GM19240 (cell line): ENCODE data around the gene ACOT7.

ENCODE experiments used
- DNase-seq: peaks from one replicate; pipeline ENCODE4 v3.0.0; 2011; ENCODE audit warnings: low spot score; ENCODE audit not compliant: insufficient read length

ACOT7 gene

GRCh38 chr1:6424000-6424565, 30.5 kb upstream of the ACOT7 start:
- DNase-seq = no peak

GRCh38 chr1:6423321-6423999, 29.9 kb upstream of the ACOT7 start:
- peak; percentile 84 for DNase-seq

GRCh38 chr1:6421266-6421665, 27.7 kb upstream of the ACOT7 start:
- DNase-seq = no peak

- DNase-seq = no peak
These were observed 27.0 kb upstream of the ACOT7 start for GRCh38 chr1:6420454-6421042.

- DNase-seq = no peak
These were observed 26.4 kb upstream of the ACOT7 start, which contains the start of gene HES2 for GRCh38 chr1:6419804-6420453. TSS of gene HES2 (minus strand) at chr1:6419919. CDS start at chr1:6419820, 99 bp downstream.

GRCh38 chr1:6419397-6419803, 25.8 kb upstream of the ACOT7 start:
- no peak for DNase-seq

- DNase-seq = no peak
These were observed 25.3 kb upstream of the ACOT7 start for GRCh38 chr1:6418668-6419396.

- no peak for DNase-seq
These were observed 24.5 kb upstream of the ACOT7 start for GRCh38 chr1:6417961-6418667.

GRCh38 chr1:6416906-6417305, 23.3 kb upstream of the ACOT7 start:
- no peak for DNase-seq

- DNase-seq = no peak
These were observed 22.7 kb upstream of the ACOT7 start for GRCh38 chr1:6416295-6416656.

GRCh38 chr1:6414881-6415626, 21.5 kb upstream of the ACOT7 start:
- no peak for DNase-seq

GRCh38 chr1:6414443-6414844, 20.9 kb upstream of the ACOT7 start:
- DNase-seq = peak; percentile 69

GRCh38 chr1:6412896-6413295, 19.3 kb upstream of the ACOT7 start:
- DNase-seq = no peak

- no peak for DNase-seq
These were observed 16.8 kb upstream of the ACOT7 start for GRCh38 chr1:6410248-6410893.

- DNase-seq = no peak
These were observed 16.2 kb upstream of the ACOT7 start for GRCh38 chr1:6409733-6410132.

GRCh38 chr1:6409053-6409452, 15.5 kb upstream of the ACOT7 start:
- DNase-seq = no peak

- DNase-seq = no peak
These were observed 14.5 kb upstream of the ACOT7 start for GRCh38 chr1:6408023-6408422.

GRCh38 chr1:6401673-6402072, 8.1 kb upstream of the ACOT7 start:
- DNase-seq = no peak

GRCh38 chr1:6399294-6399693, 5.7 kb upstream of the ACOT7 start:
- no peak for DNase-seq

- DNase-seq = no peak
These were observed 4.4 kb upstream of the ACOT7 start for GRCh38 chr1:6397844-6398441.
